ENCODE data around the gene CEBPA.

- TF ChIP-seq YY1 (IDR thresholded peaks at IDR 0.05; ENCODE audit: insufficient read depth, insufficient read length), result no peak
- no peak for TF ChIP-seq SUZ12 (IDR thresholded peaks at IDR 0.05; ENCODE audit: extremely low read depth, insufficient read depth, insufficient read length)
- no peak for TF ChIP-seq ZNF274 (IDR thresholded peaks at IDR 0.05; ENCODE audit: low read depth, low read length)
Measured at GRCh38 chr19:33291623-33292534, 10.5 kb downstream of the CEBPA start.

Measured in NT2/D1 (cell line).